ENCODE data around the gene PRR14.
"Not testable (repeated sequence)": the region's sequence is repeated elsewhere in the genome, so short reads cannot be mapped to it uniquely, and the experiment has no call there.

The PRR14 gene

DNA sequence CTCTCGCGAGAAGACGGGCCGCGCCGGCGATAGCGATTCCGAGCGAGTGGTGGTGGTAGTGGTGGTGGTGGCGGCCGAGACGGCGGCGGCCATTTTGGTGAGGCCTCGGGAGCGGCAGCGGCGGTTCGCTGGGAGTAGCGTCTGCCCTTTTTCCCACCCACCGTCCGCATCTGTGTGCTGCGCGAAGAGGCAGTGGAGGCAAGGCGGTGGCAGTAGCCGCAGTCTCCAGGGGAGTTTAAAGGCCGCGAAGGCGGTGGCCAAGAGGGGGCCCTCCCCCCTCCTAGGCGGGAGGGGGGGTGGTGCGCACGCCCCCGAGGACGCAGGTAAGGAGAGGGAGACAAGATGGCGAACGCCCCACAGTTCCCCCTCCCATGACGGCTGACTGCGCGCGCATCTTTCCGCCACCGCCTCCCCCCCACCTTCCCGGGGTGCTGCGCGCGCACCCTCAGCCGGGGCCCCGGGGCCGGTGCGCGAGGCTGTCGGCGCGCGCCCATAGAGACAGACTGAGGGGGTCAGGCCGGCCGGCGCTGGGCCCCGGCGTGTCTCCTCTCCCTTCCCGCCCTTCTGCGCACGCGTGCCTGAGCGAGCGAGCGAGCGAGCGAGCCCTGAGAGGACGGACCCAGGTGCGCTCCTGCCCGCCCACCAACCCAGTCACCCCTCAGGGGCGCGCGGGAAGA, 47.5 kb downstream of the PRR14 start:
- peaks cover 12 to 17% of the 10 kb centered on the region in 2 donors for H3K4me1 ChIP-seq (ENCODE audit: control insufficient read depth in 1 of 2, insufficient read depth in 2 of 2, low read length in 2 of 2)
- H3K27me3 ChIP-seq (ENCODE audit: low read depth, low read length), result no peaks in the 10 kb centered on the region
- H3K27ac ChIP-seq (ENCODE audit: low read length), result peak overlapping the region; percentile 93
- peaks cover 6 to 26% of the 10 kb centered on the region in 2 donors for H3K36me3 ChIP-seq (ENCODE audit: control insufficient read depth in 1 of 2, insufficient read depth in 2 of 2, low read length in 2 of 2)
- no peaks in the 10 kb centered on the region for H3K9me3 ChIP-seq (ENCODE audit: control insufficient read depth in 1 of 2, low read length in 2 of 2)
- H3K4me3 ChIP-seq (ENCODE audit: low read depth in 1 of 2, low read length in 2 of 2), result peak overlapping the region; percentile 77 to 87

- H3K27me3 ChIP-seq (ENCODE audit: low read depth, low read length), result no peaks in the 10 kb centered on the region
- peak within 1 kb of the TSS; percentile 77 to 87 for H3K4me3 ChIP-seq (ENCODE audit: low read depth in 1 of 2, low read length in 2 of 2)
- H3K4me1 ChIP-seq (ENCODE audit: control insufficient read depth in 1 of 2, insufficient read depth in 2 of 2, low read length in 2 of 2), result peaks cover 9 to 17% of the 10 kb centered on the region in 2 donors
- peaks cover 9 to 33% of the 10 kb centered on the region in 2 donors for H3K36me3 ChIP-seq (ENCODE audit: control insufficient read depth in 1 of 2, insufficient read depth in 2 of 2, low read length in 2 of 2)
- peak within 1 kb of the TSS; percentile 93 for H3K27ac ChIP-seq (ENCODE audit: low read length)
- H3K9me3 ChIP-seq (ENCODE audit: control insufficient read depth in 1 of 2, low read length in 2 of 2), result no peaks in the 10 kb centered on the region
These were observed 48.3 kb downstream of the PRR14 start, which contains the start of gene SRCAP for GRCh38 chr16:30698816-30699614. SRCAP (plus strand) TSS chr16:30699171; CDS start chr16:30700825, 1,654 bp downstream.

- Histone ChIP-seq H3K4me3 (ENCODE audit: low read depth in 1 of 2, low read length in 2 of 2) (peak overlapping the region; percentile 77 to 87), H3K27ac (ENCODE audit: low read length) (peak overlapping the region; percentile 93), H3K9me3 (ENCODE audit: control insufficient read depth in 1 of 2, low read length in 2 of 2) (no peaks in the 10 kb centered on the region), H3K36me3 (ENCODE audit: control insufficient read depth in 1 of 2, insufficient read depth in 2 of 2, low read length in 2 of 2) (peaks cover 15 to 39% of the 10 kb centered on the region in 2 donors), H3K27me3 (ENCODE audit: low read depth, low read length) (no peaks in the 10 kb centered on the region), H3K4me1 (ENCODE audit: control insufficient read depth in 1 of 2, insufficient read depth in 2 of 2, low read length in 2 of 2) (peaks cover 9 to 17% of the 10 kb centered on the region in 2 donors)
These were observed 48.9 kb downstream of the PRR14 start for GRCh38 chr16:30699615-30700099.

DNA sequence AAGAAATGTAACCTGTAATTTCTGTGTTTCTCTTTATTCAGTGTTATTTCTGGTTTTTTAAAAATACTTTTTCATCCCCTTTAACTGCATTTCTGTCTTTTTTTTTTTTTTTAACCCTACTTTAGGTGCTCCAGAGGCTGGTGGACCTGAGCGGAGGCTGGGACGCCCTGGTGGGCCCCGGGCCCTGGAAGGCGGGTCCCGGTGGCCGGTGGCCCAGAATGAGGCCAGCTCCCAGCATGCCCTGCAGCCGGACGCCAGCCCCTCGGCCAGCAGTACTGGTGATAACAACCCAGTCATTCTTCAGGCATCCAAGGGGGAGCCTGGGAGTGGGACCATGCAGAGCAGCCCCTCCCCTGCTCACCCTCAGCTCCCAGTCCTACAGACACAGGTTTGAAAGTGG, 49.7 kb downstream of the PRR14 start:
- Histone ChIP-seq H3K4me1 (ENCODE audit: control insufficient read depth in 1 of 2, insufficient read depth in 2 of 2, low read length in 2 of 2) (peaks cover 9 to 17% of the 10 kb centered on the region in 2 donors), H3K9me3 (ENCODE audit: control insufficient read depth in 1 of 2, low read length in 2 of 2) (no peaks in the 10 kb centered on the region), H3K27ac (ENCODE audit: low read length) (no peak overlapping the region), H3K27me3 (ENCODE audit: low read depth, low read length) (no peaks in the 10 kb centered on the region), H3K36me3 (ENCODE audit: control insufficient read depth in 1 of 2, insufficient read depth in 2 of 2, low read length in 2 of 2) (peaks cover 19 to 46% of the 10 kb centered on the region in 2 donors), H3K4me3 (ENCODE audit: low read depth in 1 of 2, low read length in 2 of 2) (no peak overlapping the region)

DNA sequence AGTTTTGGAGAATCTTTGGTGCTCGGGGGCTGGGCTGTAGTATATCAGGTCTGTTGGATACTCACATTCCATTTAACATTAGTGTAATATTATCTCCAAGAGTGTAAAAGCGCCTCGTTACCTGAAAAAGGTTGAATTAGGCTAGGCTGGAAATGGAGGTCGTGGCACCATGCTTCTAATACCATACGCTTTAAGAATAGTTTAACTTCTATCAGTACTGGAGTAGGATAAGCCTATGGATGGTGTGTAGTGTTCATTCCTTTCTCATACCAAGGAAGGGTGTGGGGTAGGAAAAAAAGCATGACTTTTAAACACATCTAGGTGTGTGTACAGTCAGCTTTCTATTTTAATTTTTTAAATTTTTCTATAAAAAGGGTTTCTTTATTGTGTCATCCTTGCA, 50.2 kb downstream of the PRR14 start:
- Histone ChIP-seq H3K36me3 (ENCODE audit: control insufficient read depth in 1 of 2, insufficient read depth in 2 of 2, low read length in 2 of 2) (peaks cover 22 to 51% of the 10 kb centered on the region in 2 donors), H3K27ac (ENCODE audit: low read length) (no peak overlapping the region), H3K4me3 (ENCODE audit: low read depth in 1 of 2, low read length in 2 of 2) (no peak overlapping the region), H3K9me3 (ENCODE audit: control insufficient read depth in 1 of 2, low read length in 2 of 2) (no peaks in the 10 kb centered on the region), H3K27me3 (ENCODE audit: low read depth, low read length) (no peaks in the 10 kb centered on the region), H3K4me1 (ENCODE audit: control insufficient read depth in 1 of 2, insufficient read depth in 2 of 2, low read length in 2 of 2) (peaks cover 9 to 17% of the 10 kb centered on the region in 2 donors)

DNA sequence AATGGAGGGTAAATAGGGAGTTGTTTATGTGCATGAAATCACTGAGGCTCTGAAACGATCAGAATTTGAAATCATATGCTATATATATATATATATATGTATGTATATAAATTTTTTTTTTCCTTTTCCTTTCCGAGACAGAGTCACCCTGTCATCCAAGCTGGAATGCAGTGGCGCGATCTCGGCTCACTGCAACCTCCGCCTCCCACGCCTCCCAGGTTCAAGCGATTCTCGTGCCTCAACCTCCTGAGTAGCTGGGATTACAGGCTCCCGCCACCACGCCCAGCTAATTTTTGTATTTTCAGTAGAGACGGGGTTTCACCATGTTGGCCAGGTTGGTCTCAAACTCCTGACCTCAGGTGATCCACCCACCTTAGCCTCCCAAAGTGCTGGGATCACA, 52.3 kb downstream of the PRR14 start:
- H3K36me3 ChIP-seq (ENCODE audit: control insufficient read depth in 1 of 2, insufficient read depth in 2 of 2, low read length in 2 of 2), result peaks cover 43 to 71% of the 10 kb centered on the region in 2 donors
- H3K4me3 ChIP-seq (ENCODE audit: low read depth in 1 of 2, low read length in 2 of 2); H3K9me3 ChIP-seq (ENCODE audit: control insufficient read depth in 1 of 2, low read length in 2 of 2); H3K27ac ChIP-seq (ENCODE audit: low read length); H3K27me3 ChIP-seq (ENCODE audit: low read depth, low read length): not testable (repeated sequence)
- peaks cover 6 to 17% of the 10 kb centered on the region in 2 donors for H3K4me1 ChIP-seq (ENCODE audit: control insufficient read depth in 1 of 2, insufficient read depth in 2 of 2, low read length in 2 of 2)

- Histone ChIP-seq H3K9me3 (ENCODE audit: control insufficient read depth in 1 of 2, low read length in 2 of 2) (no peaks in the 10 kb centered on the region), H3K4me3 (ENCODE audit: low read depth in 1 of 2, low read length in 2 of 2) (no peak overlapping the region), H3K27ac (ENCODE audit: low read length) (no peak overlapping the region), H3K27me3 (ENCODE audit: low read depth, low read length) (no peaks in the 10 kb centered on the region), H3K36me3 (ENCODE audit: control insufficient read depth in 1 of 2, insufficient read depth in 2 of 2, low read length in 2 of 2) (peaks cover 44 to 73% of the 10 kb centered on the region in 2 donors), H3K4me1 (ENCODE audit: control insufficient read depth in 1 of 2, insufficient read depth in 2 of 2, low read length in 2 of 2) (peaks cover 6 to 17% of the 10 kb centered on the region in 2 donors)
These were observed 53.2 kb downstream of the PRR14 start for GRCh38 chr16:30703971-30704370.

All from muscle layer of duodenum (tissue), 2 donors.